K562 (cell line): ENCODE data around the gene ST3GAL5. TPM values are rescaled to one million over a fixed set of nuclear protein-coding genes. Genes with fewer than 3 reads are reported as not detected.

Experiments
- EP400 ChIP-seq: fragments of 450-650 bp; IDR thresholded peaks from 2 replicates; pipeline ENCODE4 v1.6.1; 2017; ENCODE audit warnings: antibody characterized with exemption, mild to moderate bottlenecking, moderate library complexity
- ETS2 ChIP-seq: IDR thresholded peaks from 2 replicates; pipeline ENCODE4 v1.6.1; 2016; ENCODE audit warnings: borderline replicate concordance, missing genetic modification characterization, mild to moderate bottlenecking, moderate library complexity, missing compliant biosample characterization; ENCODE audit not compliant: poor library complexity, severe bottlenecking
- MTF1 ChIP-seq: fragments of 250-450 bp; sonication (Bioruptor Pico); IDR thresholded peaks from 2 replicates; pipeline ENCODE4 v1.9.0; 2021; ENCODE audit warnings: moderate library complexity, mild to moderate bottlenecking, inconsistent platforms, borderline replicate concordance
- RBM14 ChIP-seq: fragments of 200-400 bp; formaldehyde crosslinking; IDR thresholded peaks from 2 replicates; pipeline ENCODE4 v1.6.1; 2018; ENCODE audit warnings: low read depth, mild to moderate bottlenecking, low read length, moderate library complexity, borderline replicate concordance; ENCODE audit not compliant: insufficient read depth
- SAFB2 ChIP-seq: fragments of 200-400 bp; formaldehyde crosslinking; IDR thresholded peaks from 2 replicates; pipeline ENCODE4 v1.6.1; 2018; ENCODE audit warnings: borderline replicate concordance, low read length, low read depth, moderate library complexity; ENCODE audit not compliant: severe bottlenecking
- SRSF3 ChIP-seq: fragments of 200-400 bp; formaldehyde crosslinking; IDR thresholded peaks from 2 replicates; pipeline ENCODE4 v1.6.1; 2016; ENCODE audit warnings: mild to moderate bottlenecking, low read length, moderate library complexity; ENCODE audit not compliant: insufficient read depth
- STAT5B ChIP-seq: fragments of 250-450 bp; sonication (Bioruptor Pico); IDR thresholded peaks from 2 replicates; pipeline ENCODE4 v1.8.0; 2021; ENCODE audit warnings: mild to moderate bottlenecking, inconsistent platforms
- ZNF79 ChIP-seq: fragments of 250-450 bp; sonication (Bioruptor Pico); IDR thresholded peaks from 2 replicates; pipeline ENCODE4 v1.4.0; 2020; ENCODE audit warnings: low read depth, mild to moderate bottlenecking, moderate library complexity
- polyA plus RNA-seq, 8 experiments: library from polyadenylated mRNA; depleted of rRNA in 4 of 8; stranded (reverse) in 5 of 8; unstranded in 3 of 8; fragments of >200 nt; fragmentation: Nextera tagmentation in 2 of 8; fragmentation: Illumina TruSeq in 1 of 8; extraction: Ambion mirVana in 2 of 8; extraction: Trizol in 1 of 8; gene quantifications; 2 replicates each; pipeline versions ENCODE4 v1.2.1 to v1.2.3, GENCODE V29; 2011 to 2014; ENCODE audit warnings: inconsistent platforms in 1 of 8, missing spikeins in 1 of 8
- total RNA-seq, 7 experiments: library from RNA; depleted of rRNA in 6 of 7; stranded (reverse); fragments of >200 nt in 6 of 7; fragmentation: Illumina TruSeq in 2 of 7; extraction: Trizol in 2 of 7; gene quantifications; 2 replicates each; pipeline versions ENCODE4 v1.2.1 to v1.2.3, GENCODE V29; 2011 to 2021; ENCODE audit warnings: low replicate concordance in 1 of 7
- TF ChIP-seq, protein P1 (sequence below), 2 experiments: fragments of 450-650 bp in 1 of 2; sonication (generic) in 1 of 2; formaldehyde crosslinking in 1 of 2; IDR thresholded peaks; 2 replicates each; pipeline versions ENCODE4 v1.7.1 to v1.9.0; 2016 to 2022; ENCODE audit warnings: inconsistent platforms in 1 of 2, mild to moderate bottlenecking in 1 of 2, missing genetic modification reagents in 1 of 2
- TF ChIP-seq, protein P2 (sequence below): fragments of 450-650 bp; IDR thresholded peaks from 2 replicates; pipeline ENCODE4 v1.6.1; 2016; ENCODE audit warnings: missing biosample characterization, missing genetic modification characterization
- TF ChIP-seq, protein P3 (sequence below): fragments of 450-650 bp; formaldehyde crosslinking; IDR thresholded peaks from 2 replicates; pipeline ENCODE4 v1.4.0; 2020; ENCODE audit warnings: mild to moderate bottlenecking, moderate library complexity

ST3GAL5 gene
- total and polyA plus RNA-seq, 9 of the 15 experiments (the other 6 are each of a cell fraction or from before 2014, with no cell fraction given): 1.6 to 10.0 (median 4.2) TPM

DNA sequence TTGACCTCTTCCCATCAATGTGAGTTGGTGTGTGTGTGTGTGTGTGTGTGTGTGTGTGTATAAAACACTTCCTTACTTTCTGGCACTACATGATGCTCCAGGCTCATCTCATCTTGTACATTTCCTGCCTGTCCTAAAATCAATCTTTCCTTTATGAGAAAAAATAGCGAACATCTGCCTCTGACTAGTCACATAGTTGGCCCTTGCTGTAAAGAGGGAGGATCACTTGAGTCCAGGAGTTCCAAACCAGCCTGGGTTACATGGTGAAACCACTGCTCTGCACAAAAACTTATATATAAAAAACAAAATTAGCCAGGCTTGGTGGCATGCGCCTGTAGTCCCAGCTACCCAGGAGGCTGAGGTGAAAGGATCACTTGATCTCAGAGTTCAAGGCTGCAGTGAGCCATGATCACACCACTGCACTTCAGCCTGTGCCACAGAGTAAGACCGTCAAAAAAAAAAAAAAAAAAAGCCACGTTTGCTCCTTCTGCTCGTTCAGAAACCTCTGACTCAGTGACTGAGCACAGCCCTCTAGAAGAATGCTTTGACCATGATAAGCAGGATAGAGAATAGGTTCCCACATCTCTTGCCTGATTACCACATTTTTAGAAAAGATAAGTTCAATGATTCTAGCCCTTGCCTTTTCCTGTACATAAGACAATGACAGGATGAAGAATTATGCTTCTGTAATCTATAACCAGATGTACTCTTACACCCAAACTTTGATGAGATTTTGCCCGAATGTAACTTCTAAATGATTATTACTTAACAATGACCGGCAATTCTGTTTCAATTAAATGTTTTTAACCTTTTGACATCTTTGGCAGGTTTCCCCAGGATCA lies 45.2 kb upstream of the ST3GAL5 start (continued):
- TF ChIP-seq, protein P1, sequence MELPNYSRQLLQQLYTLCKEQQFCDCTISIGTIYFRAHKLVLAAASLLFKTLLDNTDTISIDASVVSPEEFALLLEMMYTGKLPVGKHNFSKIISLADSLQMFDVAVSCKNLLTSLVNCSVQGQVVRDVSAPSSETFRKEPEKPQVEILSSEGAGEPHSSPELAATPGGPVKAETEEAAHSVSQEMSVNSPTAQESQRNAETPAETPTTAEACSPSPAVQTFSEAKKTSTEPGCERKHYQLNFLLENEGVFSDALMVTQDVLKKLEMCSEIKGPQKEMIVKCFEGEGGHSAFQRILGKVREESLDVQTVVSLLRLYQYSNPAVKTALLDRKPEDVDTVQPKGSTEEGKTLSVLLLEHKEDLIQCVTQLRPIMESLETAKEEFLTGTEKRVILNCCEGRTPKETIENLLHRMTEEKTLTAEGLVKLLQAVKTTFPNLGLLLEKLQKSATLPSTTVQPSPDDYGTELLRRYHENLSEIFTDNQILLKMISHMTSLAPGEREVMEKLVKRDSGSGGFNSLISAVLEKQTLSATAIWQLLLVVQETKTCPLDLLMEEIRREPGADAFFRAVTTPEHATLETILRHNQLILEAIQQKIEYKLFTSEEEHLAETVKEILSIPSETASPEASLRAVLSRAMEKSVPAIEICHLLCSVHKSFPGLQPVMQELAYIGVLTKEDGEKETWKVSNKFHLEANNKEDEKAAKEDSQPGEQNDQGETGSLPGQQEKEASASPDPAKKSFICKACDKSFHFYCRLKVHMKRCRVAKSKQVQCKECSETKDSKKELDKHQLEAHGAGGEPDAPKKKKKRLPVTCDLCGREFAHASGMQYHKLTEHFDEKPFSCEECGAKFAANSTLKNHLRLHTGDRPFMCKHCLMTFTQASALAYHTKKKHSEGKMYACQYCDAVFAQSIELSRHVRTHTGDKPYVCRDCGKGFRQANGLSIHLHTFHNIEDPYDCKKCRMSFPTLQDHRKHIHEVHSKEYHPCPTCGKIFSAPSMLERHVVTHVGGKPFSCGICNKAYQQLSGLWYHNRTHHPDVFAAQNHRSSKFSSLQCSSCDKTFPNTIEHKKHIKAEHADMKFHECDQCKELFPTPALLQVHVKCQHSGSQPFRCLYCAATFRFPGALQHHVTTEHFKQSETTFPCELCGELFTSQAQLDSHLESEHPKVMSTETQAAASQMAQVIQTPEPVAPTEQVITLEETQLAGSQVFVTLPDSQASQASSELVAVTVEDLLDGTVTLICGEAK (IDR thresholded peaks at IDR 0.05): no peak
- TF ChIP-seq, protein P1 (CRISPR knock-in tag; IDR thresholded peaks at IDR 0.05): no peak
- TF ChIP-seq MTF1 (CRISPR knock-in tag) (no peak), RBM14 (no peak), SRSF3 (no peak), STAT5B (CRISPR knock-in tag) (no peak), SAFB2 (no peak), ZNF79 (CRISPR knock-in tag) (no peak), ETS2 (tag) (no peak), EP400 (peak; percentile 47; the same call in 1 of the 2 replicates)
- TF ChIP-seq, protein P2, sequence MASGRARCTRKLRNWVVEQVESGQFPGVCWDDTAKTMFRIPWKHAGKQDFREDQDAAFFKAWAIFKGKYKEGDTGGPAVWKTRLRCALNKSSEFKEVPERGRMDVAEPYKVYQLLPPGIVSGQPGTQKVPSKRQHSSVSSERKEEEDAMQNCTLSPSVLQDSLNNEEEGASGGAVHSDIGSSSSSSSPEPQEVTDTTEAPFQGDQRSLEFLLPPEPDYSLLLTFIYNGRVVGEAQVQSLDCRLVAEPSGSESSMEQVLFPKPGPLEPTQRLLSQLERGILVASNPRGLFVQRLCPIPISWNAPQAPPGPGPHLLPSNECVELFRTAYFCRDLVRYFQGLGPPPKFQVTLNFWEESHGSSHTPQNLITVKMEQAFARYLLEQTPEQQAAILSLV (tag): no peak
- TF ChIP-seq, protein P3, sequence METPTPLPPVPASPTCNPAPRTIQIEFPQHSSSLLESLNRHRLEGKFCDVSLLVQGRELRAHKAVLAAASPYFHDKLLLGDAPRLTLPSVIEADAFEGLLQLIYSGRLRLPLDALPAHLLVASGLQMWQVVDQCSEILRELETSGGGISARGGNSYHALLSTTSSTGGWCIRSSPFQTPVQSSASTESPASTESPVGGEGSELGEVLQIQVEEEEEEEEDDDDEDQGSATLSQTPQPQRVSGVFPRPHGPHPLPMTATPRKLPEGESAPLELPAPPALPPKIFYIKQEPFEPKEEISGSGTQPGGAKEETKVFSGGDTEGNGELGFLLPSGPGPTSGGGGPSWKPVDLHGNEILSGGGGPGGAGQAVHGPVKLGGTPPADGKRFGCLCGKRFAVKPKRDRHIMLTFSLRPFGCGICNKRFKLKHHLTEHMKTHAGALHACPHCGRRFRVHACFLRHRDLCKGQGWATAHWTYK (CRISPR knock-in tag): 0 out of 2 replicates have a peak, but pooled peaks have one; percentile 57
